ENCODE data around the gene ZNF22.

ZNF22 gene

GRCh38 chr10:44963772-44964633 is 36.7 kb upstream of the ZNF22 start:
- ChIA-PET POLR2A (interaction anchor here (0.8 to 1.7 kb wide), 2 partner anchors 14 to 15 kb away, joined by 3 to 9 read pairs; partner anchors contain the start of gene DEPP1), CTCF (interaction anchor here (1.2 to 14.0 kb wide), 8 partner anchors 9 to 38 kb away, joined by 3 to 151 read pairs (median 18); partner anchors contain the start of genes DEPP1 and RASSF4)

GRCh38 chr10:44965104-44965503 is 35.6 kb upstream of the ZNF22 start:
- TF ChIP-seq CTCF (IDR thresholded peaks at IDR 0.05; ENCODE audit: control extremely low read depth, extremely low read depth, low read depth, missing control alignments), result no peak
- ChIA-PET POLR2A (interaction anchor here (2.0 kb wide), 1 partner anchor 13 kb away, joined by 10 read pairs; the partner anchor contains the start of gene DEPP1), CTCF (interaction anchor here (1.7 to 14.0 kb wide), 5 partner anchors 8 to 31 kb away, joined by 4 to 151 read pairs (median 114); partner anchors contain the start of genes DEPP1 and RASSF4)
- no peak for DNase-seq (ENCODE audit: extremely low spot score)

More at GRCh38 chr10:44963772-44964633, 36.7 kb upstream of the ZNF22 start:
- no peak for TF ChIP-seq CTCF (IDR thresholded peaks at IDR 0.05; ENCODE audit: control extremely low read depth, extremely low read depth, low read depth, missing control alignments)
- DNase-seq (ENCODE audit: extremely low spot score), result no peak

- ChIA-PET POLR2A (interaction anchor here (0.9 to 2.0 kb wide), 2 partner anchors 11 to 13 kb away, joined by 4 to 10 read pairs; partner anchors contain the start of gene DEPP1), CTCF (interaction anchor here (0.7 to 14.0 kb wide), 7 partner anchors 8 to 31 kb away, joined by 3 to 151 read pairs (median 12); partner anchors contain the start of genes DEPP1 and RASSF4)
Observed at GRCh38 chr10:44965651-44966097, 35.0 kb upstream of the ZNF22 start.

GRCh38 chr10:44966129-44966815 is 34.5 kb upstream of the ZNF22 start:
- POLR2A ChIA-PET, result interaction anchor here (0.9 to 2.0 kb wide), 3 partner anchors 11 to 12 kb away, joined by 4 to 12 read pairs (median 10); partner anchors contain the start of gene DEPP1
- CTCF ChIA-PET, result interaction anchor here (0.7 to 14.0 kb wide), 7 partner anchors 8 to 32 kb away, joined by 3 to 151 read pairs (median 12); partner anchors contain the start of genes DEPP1 and RASSF4
- TF ChIP-seq CTCF (IDR thresholded peaks at IDR 0.05; ENCODE audit: control extremely low read depth, extremely low read depth, low read depth, missing control alignments), result no peak
- no peak for DNase-seq (ENCODE audit: extremely low spot score)

More at GRCh38 chr10:44965651-44966097, 35.0 kb upstream of the ZNF22 start:
- TF ChIP-seq CTCF (IDR thresholded peaks at IDR 0.05; ENCODE audit: control extremely low read depth, extremely low read depth, low read depth, missing control alignments), result no peak
- no peak for DNase-seq (ENCODE audit: extremely low spot score)

GRCh38 chr10:44966816-44967509 is 33.8 kb upstream of the ZNF22 start:
- CTCF ChIA-PET, result interaction anchor here (1.2 to 14.0 kb wide), 6 partner anchors 11 to 33 kb away, joined by 3 to 151 read pairs (median 63); partner anchors contain the start of genes DEPP1 and RASSF4
- POLR2A ChIA-PET, result interaction anchor here (1.0 to 1.8 kb wide), 2 partner anchors 12 to 14 kb away, joined by 3 to 12 read pairs; partner anchors contain the start of gene DEPP1

More at GRCh38 chr10:44966816-44967509, 33.8 kb upstream of the ZNF22 start:
- peak; percentile 11 for TF ChIP-seq CTCF (IDR thresholded peaks at IDR 0.05; ENCODE audit: control extremely low read depth, extremely low read depth, low read depth, missing control alignments)
- DNase-seq (ENCODE audit: extremely low spot score), result no peak
